DOHH2 (cell line): ENCODE measurements around the gene NBPF26.
"Not testable (repeated sequence)": the region's sequence is repeated elsewhere in the genome, so short reads cannot be mapped to it uniquely, and the experiment has no call there.

Experiments used
- H3F3A ChIP-seq: fragments of 200-600 bp; sonication (generic), shearing (Covaris generic); 2 replicates; pipeline ENCODE4 v1.6.0; 2016; ENCODE audit warnings: antibody characterized with exemption, mild to moderate bottlenecking; ENCODE audit not compliant: control insufficient read depth, insufficient read depth
- H3K27ac ChIP-seq: fragments of 200-600 bp; sonication (generic); 2 replicates; pipeline ENCODE4 v1.5.1; 2014; ENCODE audit warnings: low read depth, mild to moderate bottlenecking, low read length, moderate library complexity
- H3K27me3 ChIP-seq: fragments of 200-600 bp; sonication (generic); 2 replicates; pipeline ENCODE4 v1.6.1; 2014; ENCODE audit warnings: mild to moderate bottlenecking, low read length, mixed read lengths; ENCODE audit not compliant: control insufficient read depth
- H3K36me3 ChIP-seq: fragments of 200-600 bp; sonication (generic); 2 replicates; pipeline ENCODE4 v1.6.1; 2014; ENCODE audit warnings: mild to moderate bottlenecking, low read length, moderate library complexity, mixed read lengths; ENCODE audit not compliant: control insufficient read depth
- H3K4me1 ChIP-seq: fragments of 200-600 bp; sonication (generic); 2 replicates; pipeline ENCODE4 v1.6.1; 2014; ENCODE audit warnings: mild to moderate bottlenecking, low read length, mixed read lengths; ENCODE audit not compliant: control insufficient read depth
- H3K4me2 ChIP-seq: fragments of 200-600 bp; sonication (generic); 2 replicates; pipeline ENCODE4 v1.6.0; 2014; ENCODE audit warnings: mild to moderate bottlenecking, low read length, moderate library complexity
- H3K4me3 ChIP-seq: fragments of 200-600 bp; sonication (generic); 2 replicates; pipeline ENCODE4 v1.5.1; 2014; ENCODE audit warnings: mild to moderate bottlenecking, low read length, mixed read lengths
- H3K79me2 ChIP-seq: fragments of 200-600 bp; sonication (generic); 2 replicates; pipeline ENCODE4 v1.6.1; 2014; ENCODE audit warnings: mild to moderate bottlenecking, low read length, mixed read lengths; ENCODE audit not compliant: control insufficient read depth
- H3K9me2 ChIP-seq: fragments of 200-600 bp; sonication (generic); replicated peaks from 2 replicates; pipeline ENCODE4 v1.6.1; 2014; ENCODE audit warnings: mild to moderate bottlenecking, low read length, mixed read lengths; ENCODE audit not compliant: control insufficient read depth
- H3K9me3 ChIP-seq: fragments of 200-600 bp; sonication (generic); 2 replicates; pipeline ENCODE4 v1.6.1; 2014; ENCODE audit warnings: antibody characterized with exemption, low read length, mixed read lengths; ENCODE audit not compliant: control insufficient read depth, insufficient read depth
- H4K20me1 ChIP-seq: fragments of 200-600 bp; sonication (generic); 2 replicates; pipeline ENCODE4 v1.6.0; 2014; ENCODE audit warnings: low read depth, mild to moderate bottlenecking, antibody characterized with exemption, low read length, moderate library complexity; ENCODE audit not compliant: control insufficient read depth, insufficient read depth
- CTCF ChIP-seq: fragments of 200-600 bp; sonication (generic); IDR thresholded peaks from one replicate; pipeline ENCODE4 v1.5.1; 2014; ENCODE audit warnings: antibody characterized with exemption, mild to moderate bottlenecking, low read depth, low read length; ENCODE audit not compliant: poor library complexity, severe bottlenecking

NBPF26 gene

GRCh38 chr1:120844186-120844944, 120.6 kb downstream of the NBPF26 start:
- peak overlapping the region; percentile 56 for H3K4me3 ChIP-seq
- H3F3A ChIP-seq, H4K20me1 ChIP-seq, H3K27me3 ChIP-seq, H3K9me3 ChIP-seq, H3K9me2 ChIP-seq, H3K4me1 ChIP-seq, H3K36me3 ChIP-seq, H3K79me2 ChIP-seq, H3K27ac ChIP-seq: not testable (repeated sequence)
- H3K4me2 ChIP-seq, result peak overlapping the region; percentile 34
- TF ChIP-seq CTCF, result peak; percentile 26

- peak overlapping the region; percentile 56; the same call in 1 of the 2 replicates for H3K4me3 ChIP-seq
- not testable (repeated sequence) for H3K27ac ChIP-seq, H3K4me1 ChIP-seq
These were observed 121.2 kb downstream of the NBPF26 start for GRCh38 chr1:120844945-120845330.

GRCh38 chr1:120849400-120850286, 125.9 kb downstream of the NBPF26 start:
- Histone ChIP-seq H3K4me2 (peak overlapping the region; percentile 65), H3K4me3 (peak overlapping the region; percentile 56), H3K27ac (peak overlapping the region; percentile 43)
- H3K27me3 ChIP-seq, H4K20me1 ChIP-seq, H3K79me2 ChIP-seq, H3K9me3 ChIP-seq, H3K9me2 ChIP-seq, H3K4me1 ChIP-seq, H3F3A ChIP-seq, H3K36me3 ChIP-seq: not testable (repeated sequence)

More at GRCh38 chr1:120844945-120845330, 121.2 kb downstream of the NBPF26 start:
- not testable (repeated sequence) for H3K36me3 ChIP-seq, H3F3A ChIP-seq, H3K4me2 ChIP-seq, H3K9me3 ChIP-seq, H3K9me2 ChIP-seq, H4K20me1 ChIP-seq, H3K27me3 ChIP-seq, H3K79me2 ChIP-seq

GRCh38 chr1:120850287-120850536, 126.5 kb downstream of the NBPF26 start:
- H3K27me3 ChIP-seq, H3K9me3 ChIP-seq, H3F3A ChIP-seq, H3K36me3 ChIP-seq, H3K9me2 ChIP-seq, H4K20me1 ChIP-seq, H3K79me2 ChIP-seq, H3K4me1 ChIP-seq: not testable (repeated sequence)
- H3K4me3 ChIP-seq, result peak overlapping the region; percentile 56
- peak overlapping the region; percentile 43 for H3K27ac ChIP-seq
- peak overlapping the region; percentile 65 for H3K4me2 ChIP-seq

GRCh38 chr1:120850537-120851421, 127.0 kb downstream of the NBPF26 start:
- not testable (repeated sequence) for H3K79me2 ChIP-seq, H3K9me3 ChIP-seq, H3F3A ChIP-seq, H3K9me2 ChIP-seq, H3K27me3 ChIP-seq, H3K4me1 ChIP-seq, H3K36me3 ChIP-seq, H4K20me1 ChIP-seq
- H3K27ac ChIP-seq, result peak overlapping the region; percentile 43
- H3K4me2 ChIP-seq, result peak overlapping the region; percentile 65
- peak overlapping the region; percentile 60 for H3K4me3 ChIP-seq

GRCh38 chr1:120858144-120858543, 134.4 kb downstream of the NBPF26 start:
- not testable (repeated sequence) for H3K27me3 ChIP-seq, H3K79me2 ChIP-seq, H3K27ac ChIP-seq, H3K9me2 ChIP-seq, H3K4me3 ChIP-seq, H3K36me3 ChIP-seq, H3K9me3 ChIP-seq, H3K4me2 ChIP-seq, H3F3A ChIP-seq, H4K20me1 ChIP-seq, H3K4me1 ChIP-seq

- not testable (repeated sequence) for H3K9me2 ChIP-seq, H3K27ac ChIP-seq, H3K36me3 ChIP-seq, H3K4me3 ChIP-seq, H3K79me2 ChIP-seq, H3K27me3 ChIP-seq, H3K4me2 ChIP-seq, H4K20me1 ChIP-seq, H3K9me3 ChIP-seq, H3K4me1 ChIP-seq, H3F3A ChIP-seq
These were observed 136.0 kb downstream of the NBPF26 start for GRCh38 chr1:120859615-120860234.
